ENCODE results near the gene ZNRF3.

The ZNRF3 gene

GRCh38 chr22:28942333-28942732, 59.0 kb downstream of the ZNRF3 start:
- no peak for DNase-seq (ENCODE audit: low spot score)
- Histone ChIP-seq H3K9me3 (replicated peaks in 1 of 2; ENCODE audit: control insufficient read depth in 2 of 2, insufficient read depth in 1 of 2, low read depth in 1 of 2, low read length in 2 of 2) (peaks cover 3 to 16% of the 10 kb centered on the region in 2 donors), H3K79me1 (ENCODE audit: low read depth, low read length) (peaks cover 2% of the 10 kb centered on the region), H3K27me3 (ENCODE audit: control insufficient read depth in 3 of 3, insufficient read depth in 3 of 3, low read depth in 1 of 3, low read length in 3 of 3) (no peaks in the 10 kb centered on the region), H3K4me2 (ENCODE audit: insufficient read depth, low read length, poor library complexity, severe bottlenecking) (no peak overlapping the region), H2BK120ac (ENCODE audit: low read depth, low read length) (no peak overlapping the region), H4K91ac (ENCODE audit: low read depth, low read length, poor library complexity) (no peak overlapping the region), H2AFZ (ENCODE audit: low read length) (no peak overlapping the region), H3K4me3 (ENCODE audit: low read length in 2 of 2) (no peak overlapping the region), H3K14ac (ENCODE audit: low read length) (no peak overlapping the region), H2AK5ac (ENCODE audit: low read depth, low read length) (no peak overlapping the region), H2BK5ac (ENCODE audit: low read length) (no peak overlapping the region), H3K4me1 (ENCODE audit: control insufficient read depth in 2 of 2, insufficient read depth in 1 of 2, low read depth in 1 of 2, low read length in 2 of 2) (peaks cover 21 to 43% of the 10 kb centered on the region in 2 donors), H4K8ac (ENCODE audit: low read depth, low read length) (no peak overlapping the region), H3K4ac (ENCODE audit: low read length) (no peak overlapping the region), H3K18ac (ENCODE audit: low read length) (no peak overlapping the region), H3K27ac (replicated peaks; ENCODE audit: low read length) (peak overlapping the region; percentile 83), H2BK12ac (ENCODE audit: low read length) (no peak overlapping the region), H3K9ac (ENCODE audit: low read depth, low read length, poor library complexity) (no peak overlapping the region), H3K36me3 (replicated peaks in 1 of 2; ENCODE audit: control insufficient read depth in 2 of 2, insufficient read depth in 2 of 2, low read length in 2 of 2) (peaks cover 2 to 7% of the 10 kb centered on the region in 2 donors), H2BK15ac (ENCODE audit: low read length) (no peak overlapping the region), H3K23ac (ENCODE audit: low read depth, low read length, poor library complexity) (no peak overlapping the region)
- WGBS, 2 donors (ENCODE audit: extremely low coverage in 2 of 2, insufficient read length in 2 of 2, insufficient replicate concordance in 1 of 2): no CpG with 5 or more reads among the region's 5 CpGs

- no CpG with 5 or more reads among the region's 7 CpGs for WGBS, 2 donors (ENCODE audit: extremely low coverage in 2 of 2, insufficient read length in 2 of 2, insufficient replicate concordance in 1 of 2)
- H3K23ac ChIP-seq (ENCODE audit: low read depth, low read length, poor library complexity): no peak overlapping the region
- H3K27ac ChIP-seq (replicated peaks; ENCODE audit: low read length): peak overlapping the region; percentile 83
- no peak overlapping the region for H2BK12ac ChIP-seq (ENCODE audit: low read length)
- H3K4me3 ChIP-seq (ENCODE audit: low read length in 2 of 2): peak overlapping the region in 1 of 2 donors; percentile 18
- peaks cover 2% of the 10 kb centered on the region for H3K79me1 ChIP-seq (ENCODE audit: low read depth, low read length)
- no peak overlapping the region for H3K9ac ChIP-seq (ENCODE audit: low read depth, low read length, poor library complexity)
- H3K36me3 ChIP-seq (replicated peaks in 1 of 2; ENCODE audit: control insufficient read depth in 2 of 2, insufficient read depth in 2 of 2, low read length in 2 of 2): peaks cover 2% of the 10 kb centered on the region in 2 donors
- peaks cover 21 to 43% of the 10 kb centered on the region in 2 donors for H3K4me1 ChIP-seq (ENCODE audit: control insufficient read depth in 2 of 2, insufficient read depth in 1 of 2, low read depth in 1 of 2, low read length in 2 of 2)
- H3K4me2 ChIP-seq (ENCODE audit: insufficient read depth, low read length, poor library complexity, severe bottlenecking): peak overlapping the region; percentile 29
- H4K91ac ChIP-seq (ENCODE audit: low read depth, low read length, poor library complexity): no peak overlapping the region
- H3K27me3 ChIP-seq (ENCODE audit: control insufficient read depth in 3 of 3, insufficient read depth in 3 of 3, low read depth in 1 of 3, low read length in 3 of 3): no peaks in the 10 kb centered on the region
- H3K14ac ChIP-seq (ENCODE audit: low read length): no peak overlapping the region
- DNase-seq (ENCODE audit: low spot score): peak; percentile 48
- H3K9me3 ChIP-seq (replicated peaks in 1 of 2; ENCODE audit: control insufficient read depth in 2 of 2, insufficient read depth in 1 of 2, low read depth in 1 of 2, low read length in 2 of 2): peaks cover 3 to 22% of the 10 kb centered on the region in 2 donors
- no peak overlapping the region for H2BK15ac ChIP-seq (ENCODE audit: low read length)
- no peak overlapping the region for H2BK120ac ChIP-seq (ENCODE audit: low read depth, low read length)
- H2AFZ ChIP-seq (ENCODE audit: low read length): no peak overlapping the region
- no peak overlapping the region for H2BK5ac ChIP-seq (ENCODE audit: low read length)
- H4K8ac ChIP-seq (ENCODE audit: low read depth, low read length): no peak overlapping the region
- H3K18ac ChIP-seq (ENCODE audit: low read length): no peak overlapping the region
- H2AK5ac ChIP-seq (ENCODE audit: low read depth, low read length): no peak overlapping the region
- no peak overlapping the region for H3K4ac ChIP-seq (ENCODE audit: low read length)
Observed at GRCh38 chr22:28942801-28943500, 59.6 kb downstream of the ZNRF3 start.

DNA sequence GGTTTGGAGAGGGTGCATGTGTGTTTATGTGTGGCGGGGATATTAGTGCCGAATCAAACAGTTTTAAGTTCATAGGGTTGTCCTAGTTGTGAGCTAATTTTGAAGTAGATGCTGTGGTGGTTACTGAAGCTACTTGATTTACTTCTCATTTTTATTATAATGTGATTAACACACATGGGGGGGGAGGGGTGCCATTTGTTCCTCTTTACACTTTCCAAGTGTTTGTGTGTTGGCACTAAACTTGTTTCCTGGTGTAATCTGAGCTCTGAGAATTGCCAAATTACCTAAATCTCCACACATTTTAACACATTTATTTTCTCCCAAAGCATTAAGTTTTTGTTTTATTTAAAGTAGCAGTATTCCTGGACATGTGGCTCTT, 60.1 kb downstream of the ZNRF3 start:
- Histone ChIP-seq H3K9me3 (replicated peaks in 1 of 2; ENCODE audit: control insufficient read depth in 2 of 2, insufficient read depth in 1 of 2, low read depth in 1 of 2, low read length in 2 of 2) (peaks cover 3 to 27% of the 10 kb centered on the region in 2 donors), H3K4me1 (ENCODE audit: control insufficient read depth in 2 of 2, insufficient read depth in 1 of 2, low read depth in 1 of 2, low read length in 2 of 2) (peaks cover 20 to 43% of the 10 kb centered on the region in 2 donors), H3K4me2 (ENCODE audit: insufficient read depth, low read length, poor library complexity, severe bottlenecking) (peak overlapping the region; percentile 29), H3K9ac (ENCODE audit: low read depth, low read length, poor library complexity) (no peak overlapping the region), H4K8ac (ENCODE audit: low read depth, low read length) (no peak overlapping the region), H2BK15ac (ENCODE audit: low read length) (no peak overlapping the region), H3K4me3 (ENCODE audit: low read length in 2 of 2) (peak overlapping the region in 1 of 2 donors; percentile 18), H3K18ac (ENCODE audit: low read length) (no peak overlapping the region), H2BK5ac (ENCODE audit: low read length) (no peak overlapping the region), H2AFZ (ENCODE audit: low read length) (no peak overlapping the region), H3K14ac (ENCODE audit: low read length) (no peak overlapping the region), H4K91ac (ENCODE audit: low read depth, low read length, poor library complexity) (no peak overlapping the region), H3K27ac (replicated peaks; ENCODE audit: low read length) (peak overlapping the region; percentile 83), H3K27me3 (ENCODE audit: control insufficient read depth in 3 of 3, insufficient read depth in 3 of 3, low read depth in 1 of 3, low read length in 3 of 3) (no peaks in the 10 kb centered on the region), H3K36me3 (replicated peaks in 1 of 2; ENCODE audit: control insufficient read depth in 2 of 2, insufficient read depth in 2 of 2, low read length in 2 of 2) (peaks cover 2% of the 10 kb centered on the region in 2 donors), H2AK5ac (ENCODE audit: low read depth, low read length) (no peak overlapping the region), H3K4ac (ENCODE audit: low read length) (no peak overlapping the region), H2BK12ac (ENCODE audit: low read length) (no peak overlapping the region), H3K23ac (ENCODE audit: low read depth, low read length, poor library complexity) (no peak overlapping the region), H3K79me1 (ENCODE audit: low read depth, low read length) (no peaks in the 10 kb centered on the region), H2BK120ac (ENCODE audit: low read depth, low read length) (no peak overlapping the region)
- DNase-seq (ENCODE audit: low spot score): no peak
- WGBS, 2 donors (ENCODE audit: extremely low coverage in 2 of 2, insufficient read length in 2 of 2, insufficient replicate concordance in 1 of 2): no CpG with 5 or more reads among the region's 2 CpGs

- no peak overlapping the region for H2BK120ac ChIP-seq (ENCODE audit: low read depth, low read length)
- WGBS, 2 donors (ENCODE audit: extremely low coverage in 2 of 2, insufficient read length in 2 of 2, insufficient replicate concordance in 1 of 2): no CpG with 5 or more reads among the region's 1 CpG
- no peak overlapping the region for H3K14ac ChIP-seq (ENCODE audit: low read length)
Observed at GRCh38 chr22:28947125-28947524, 63.8 kb downstream of the ZNRF3 start.

More at GRCh38 chr22:28947125-28947524, 63.8 kb downstream of the ZNRF3 start:
- no peak overlapping the region for H2AK5ac ChIP-seq (ENCODE audit: low read depth, low read length)
- H3K18ac ChIP-seq (ENCODE audit: low read length): no peak overlapping the region
- DNase-seq (ENCODE audit: low spot score): no peak
- no peak overlapping the region for H3K4ac ChIP-seq (ENCODE audit: low read length)
- no peak overlapping the region for H2BK12ac ChIP-seq (ENCODE audit: low read length)
- H4K8ac ChIP-seq (ENCODE audit: low read depth, low read length): no peak overlapping the region
- H3K9ac ChIP-seq (ENCODE audit: low read depth, low read length, poor library complexity): no peak overlapping the region
- H2BK5ac ChIP-seq (ENCODE audit: low read length): no peak overlapping the region
- H3K4me2 ChIP-seq (ENCODE audit: insufficient read depth, low read length, poor library complexity, severe bottlenecking): no peak overlapping the region
- no peak overlapping the region for H2BK15ac ChIP-seq (ENCODE audit: low read length)
- H3K79me1 ChIP-seq (ENCODE audit: low read depth, low read length): no peaks in the 10 kb centered on the region
- H4K91ac ChIP-seq (ENCODE audit: low read depth, low read length, poor library complexity): no peak overlapping the region
- peaks cover 21 to 24% of the 10 kb centered on the region in 2 donors for H3K4me1 ChIP-seq (ENCODE audit: control insufficient read depth in 2 of 2, insufficient read depth in 1 of 2, low read depth in 1 of 2, low read length in 2 of 2)
- no peak overlapping the region for H3K4me3 ChIP-seq (ENCODE audit: low read length in 2 of 2)
- no peak overlapping the region for H2AFZ ChIP-seq (ENCODE audit: low read length)
- H3K36me3 ChIP-seq (replicated peaks in 1 of 2; ENCODE audit: control insufficient read depth in 2 of 2, insufficient read depth in 2 of 2, low read length in 2 of 2): peaks cover 2 to 9% of the 10 kb centered on the region in 2 donors
- peaks cover 5 to 28% of the 10 kb centered on the region in 2 donors for H3K9me3 ChIP-seq (replicated peaks in 1 of 2; ENCODE audit: control insufficient read depth in 2 of 2, insufficient read depth in 1 of 2, low read depth in 1 of 2, low read length in 2 of 2)
- H3K23ac ChIP-seq (ENCODE audit: low read depth, low read length, poor library complexity): no peak overlapping the region
- no peaks in the 10 kb centered on the region for H3K27me3 ChIP-seq (ENCODE audit: control insufficient read depth in 3 of 3, insufficient read depth in 3 of 3, low read depth in 1 of 3, low read length in 3 of 3)
- no peak overlapping the region for H3K27ac ChIP-seq (replicated peaks; ENCODE audit: low read length)
